Mucosa of rectum (tissue), 2 donors: ENCODE measurements around the gene CASTOR1.

Experiments used
- H3K27ac ChIP-seq, 2 donors: one replicate each; pipeline ENCODE4 v1.7.0; 2013; ENCODE audit warnings: inconsistent platforms in 2 of 2, low read depth in 2 of 2, low read length in 2 of 2
- H3K27me3 ChIP-seq, 2 donors: one replicate each; pipeline ENCODE4 v1.7.0; 2013; ENCODE audit warnings: low read length in 2 of 2; ENCODE audit not compliant: control insufficient read depth in 2 of 2, insufficient read depth in 2 of 2
- H3K36me3 ChIP-seq, 2 donors: one replicate each; pipeline ENCODE4 v1.7.0; 2013; ENCODE audit warnings: low read length in 2 of 2; ENCODE audit not compliant: control insufficient read depth in 2 of 2, insufficient read depth in 2 of 2
- H3K4me1 ChIP-seq, 2 donors: one replicate each; pipeline ENCODE4 v1.7.0; 2013; ENCODE audit warnings: low read length in 2 of 2, mild to moderate bottlenecking in 1 of 2; ENCODE audit not compliant: control insufficient read depth in 2 of 2, insufficient read depth in 2 of 2
- H3K4me3 ChIP-seq, 2 donors: one replicate each; pipeline ENCODE4 v1.7.0; 2013; ENCODE audit warnings: low read length in 2 of 2
- H3K9ac ChIP-seq, 2 donors: one replicate each; pipeline ENCODE4 v1.7.0; 2013; ENCODE audit warnings: low read length in 2 of 2, low read depth in 1 of 2, mild to moderate bottlenecking in 1 of 2
- H3K9me3 ChIP-seq, 2 donors: one replicate each; pipeline ENCODE4 v1.7.0; 2013; ENCODE audit warnings: low read length in 2 of 2; ENCODE audit not compliant: control insufficient read depth in 2 of 2
- donor health status: healthy.
- donor health status: Normal muscosa, but diverticular disease.

CASTOR1 gene

GRCh38 chr22:30293026-30293425 is 3.7 kb upstream of the CASTOR1 start:
- no peak overlapping the region for H3K4me3 ChIP-seq
- H3K27ac ChIP-seq: no peak overlapping the region
- peaks cover 28 to 29% of the 10 kb centered on the region in 2 donors for H3K4me1 ChIP-seq
- H3K36me3 ChIP-seq: peaks cover 50 to 60% of the 10 kb centered on the region in 2 donors
- no peak overlapping the region for H3K9ac ChIP-seq
- no peaks in the 10 kb centered on the region for H3K9me3 ChIP-seq
- H3K27me3 ChIP-seq: no peaks in the 10 kb centered on the region

GRCh38 chr22:30292069-30292970 is 3.0 kb upstream of the CASTOR1 start:
- Histone ChIP-seq H3K4me1 (peaks cover 28 to 33% of the 10 kb centered on the region in 2 donors), H3K36me3 (peaks cover 45 to 53% of the 10 kb centered on the region in 2 donors), H3K4me3 (no peak overlapping the region), H3K27me3 (no peaks in the 10 kb centered on the region), H3K9me3 (no peaks in the 10 kb centered on the region), H3K27ac (peak overlapping the region in 1 of 2 donors; percentile 81), H3K9ac (no peak overlapping the region)

- Histone ChIP-seq H3K4me3 (no peak overlapping the region), H3K27me3 (no peaks in the 10 kb centered on the region), H3K9me3 (no peaks in the 10 kb centered on the region), H3K27ac (peak overlapping the region; percentile 81 to 87), H3K36me3 (peaks cover 40 to 44% of the 10 kb centered on the region in 2 donors), H3K9ac (peak overlapping the region in 1 of 2 donors; percentile 8), H3K4me1 (peaks cover 28 to 35% of the 10 kb centered on the region in 2 donors)
These were observed 2.0 kb upstream of the CASTOR1 start for GRCh38 chr22:30291058-30291892.

- Histone ChIP-seq H3K27me3 (no peaks in the 10 kb centered on the region), H3K36me3 (peaks cover 36 to 37% of the 10 kb centered on the region in 2 donors), H3K27ac (peak overlapping the region; percentile 81 to 87), H3K9me3 (no peaks in the 10 kb centered on the region), H3K9ac (peak overlapping the region in 1 of 2 donors; percentile 82), H3K4me3 (peak overlapping the region in 1 of 2 donors; percentile 65), H3K4me1 (peaks cover 28 to 35% of the 10 kb centered on the region in 2 donors)
These were observed 1.2 kb upstream of the CASTOR1 start for GRCh38 chr22:30290342-30291057.

- Histone ChIP-seq H3K27ac (peak overlapping the region; percentile 81 to 87), H3K27me3 (no peaks in the 10 kb centered on the region), H3K4me3 (peak overlapping the region; percentile 56 to 65), H3K9ac (peak overlapping the region; percentile 54 to 82), H3K36me3 (peaks cover 31 to 34% of the 10 kb centered on the region in 2 donors), H3K4me1 (peaks cover 28 to 35% of the 10 kb centered on the region in 2 donors), H3K9me3 (no peaks in the 10 kb centered on the region)
These were observed 642 bp upstream of the CASTOR1 start for GRCh38 chr22:30289980-30290313.

GRCh38 chr22:30288419-30289140 is 725 bp downstream of the CASTOR1 start:
- H3K9me3 ChIP-seq: no peaks in the 10 kb centered on the region
- no peaks in the 10 kb centered on the region for H3K27me3 ChIP-seq
- H3K36me3 ChIP-seq: peaks cover 21 to 22% of the 10 kb centered on the region in 2 donors
- peak overlapping the region; percentile 75 to 82 for H3K9ac ChIP-seq
- H3K4me1 ChIP-seq: peaks cover 28 to 35% of the 10 kb centered on the region in 2 donors
- H3K4me3 ChIP-seq: peak overlapping the region; percentile 77 to 80
- H3K27ac ChIP-seq: peak overlapping the region; percentile 80 to 87

GRCh38 chr22:30287648-30288418 is 1.5 kb downstream of the CASTOR1 start:
- Histone ChIP-seq H3K27me3 (no peaks in the 10 kb centered on the region), H3K27ac (peak overlapping the region; percentile 80 to 87), H3K9me3 (no peaks in the 10 kb centered on the region), H3K4me3 (peak overlapping the region; percentile 77 to 80), H3K9ac (peak overlapping the region; percentile 75 to 82), H3K4me1 (peaks cover 28 to 35% of the 10 kb centered on the region in 2 donors), H3K36me3 (peaks cover 13 to 14% of the 10 kb centered on the region in 2 donors)

GRCh38 chr22:30286813-30287647 is 2.3 kb downstream of the CASTOR1 start:
- H3K27me3 ChIP-seq: no peaks in the 10 kb centered on the region
- H3K9me3 ChIP-seq: no peaks in the 10 kb centered on the region
- H3K4me1 ChIP-seq: peaks cover 28 to 35% of the 10 kb centered on the region in 2 donors
- H3K9ac ChIP-seq: no peak overlapping the region
- H3K4me3 ChIP-seq: no peak overlapping the region
- H3K27ac ChIP-seq: no peak overlapping the region
- peaks cover 5 to 6% of the 10 kb centered on the region in 2 donors for H3K36me3 ChIP-seq
